ENCODE data around the gene VSIG10L. TPM values are rescaled to one million over a fixed set of nuclear protein-coding genes. Genes with fewer than 3 reads are reported as not detected.

Gene VSIG10L
- total and polyA plus RNA-seq, 7 donors: 0.35 to 2.3 (median 0.79) TPM

- no peak for DNase-seq
- Histone ChIP-seq H3K4me3 (no peak within 1 kb of the TSS), H3K27me3 (ENCODE audit: insufficient read depth in 3 of 3, low read length in 2 of 3) (peaks cover 0 to 46% (median 3%) of the 10 kb centered on the region in 3 donors), H3K9me3 (peaks cover 6% of the 10 kb centered on the region), H3K36me3 (ENCODE audit: insufficient read depth in 1 of 2, low read depth in 1 of 2) (no peaks in the 10 kb centered on the region), H3K27ac (no peak within 1 kb of the TSS), H3K4me1 (no peaks in the 10 kb centered on the region)
- intact Hi-C loops (cut with DNase I): no loop called here
- no peak for TF ChIP-seq CTCF (IDR thresholded peaks at IDR 0.05)
- WGBS, 3 donors: 2 to 7% (median 2%) methylated on average over 17 to 60 of the region's 76 CpGs
- no peak for ATAC-seq
Observed at GRCh38 chr19:51311351-51312257, 30.3 kb downstream of the VSIG10L start, which contains the start of gene IGLON5. Gene IGLON5 (plus strand): TSS chr19:51311644. CDS start chr19:51311848, 204 bp downstream.

GRCh38 chr19:51305479-51305878 is 36.5 kb downstream of the VSIG10L start:
- H3K27me3 ChIP-seq (ENCODE audit: insufficient read depth in 3 of 3, low read length in 2 of 3): peaks cover 0 to 25% (median 3%) of the 10 kb centered on the region in 3 donors
- peaks cover 11% of the 10 kb centered on the region for H3K9me3 ChIP-seq
- no peak overlapping the region for H3K4me3 ChIP-seq
- DNase-seq: no peak
- 58 to 85% (median 83%) methylated on average over 3 of the region's 3 CpGs for WGBS, 3 donors
- intact Hi-C loops (cut with DNase I): no loop called here
- no peak overlapping the region for H3K27ac ChIP-seq
- no peak for TF ChIP-seq CTCF (IDR thresholded peaks at IDR 0.05)
- no peaks in the 10 kb centered on the region for H3K36me3 ChIP-seq (ENCODE audit: insufficient read depth in 1 of 2, low read depth in 1 of 2)
- no peaks in the 10 kb centered on the region for H3K4me1 ChIP-seq
- ATAC-seq: no peak

GRCh38 chr19:51301266-51301665 is 40.7 kb downstream of the VSIG10L start:
- no peak overlapping the region for H3K27ac ChIP-seq
- no peak overlapping the region for H3K4me3 ChIP-seq
- no peaks in the 10 kb centered on the region for H3K36me3 ChIP-seq (ENCODE audit: insufficient read depth in 1 of 2, low read depth in 1 of 2)
- H3K9me3 ChIP-seq: peaks cover 4% of the 10 kb centered on the region
- DNase-seq (no peak), ATAC-seq (no peak)
- TF ChIP-seq CTCF (IDR thresholded peaks at IDR 0.05): no peak
- H3K4me1 ChIP-seq: no peaks in the 10 kb centered on the region
- H3K27me3 ChIP-seq (ENCODE audit: insufficient read depth in 3 of 3, low read length in 2 of 3): peaks cover 0 to 3% (median 0%) of the 10 kb centered on the region in 3 donors
- intact Hi-C loops (cut with DNase I): no loop called here
- WGBS, 3 donors: 65 to 71% (median 68%) methylated on average over 7 of the region's 7 CpGs

- no peaks in the 10 kb centered on the region for H3K9me3 ChIP-seq
- no peaks in the 10 kb centered on the region for H3K36me3 ChIP-seq (ENCODE audit: insufficient read depth in 1 of 2, low read depth in 1 of 2)
- peaks cover 0 to 21% (median under 1%) of the 10 kb centered on the region in 3 donors for H3K27me3 ChIP-seq (ENCODE audit: insufficient read depth in 3 of 3, low read length in 2 of 3)
- WGBS, 3 donors: 52 to 59% (median 57%) methylated on average over 5 of the region's 5 CpGs
- intact Hi-C loops (cut with DNase I): no loop called here
- H3K4me1 ChIP-seq: no peaks in the 10 kb centered on the region
- ATAC-seq (no peak), DNase-seq (no peak)
- no peak for TF ChIP-seq CTCF (IDR thresholded peaks at IDR 0.05)
- H3K4me3 ChIP-seq: no peak overlapping the region
- H3K27ac ChIP-seq: no peak overlapping the region
Observed at GRCh38 chr19:51297406-51297805, 44.5 kb downstream of the VSIG10L start.
